WERI-Rb-1 (cell line): Measurements from ENCODE around the gene PTPRD.
"Not testable (repeated sequence)": the region's sequence is repeated elsewhere in the genome, so short reads cannot be mapped to it uniquely, and the experiment has no call there.

Experiments used
- DNase-seq: peaks from one replicate; pipeline ENCODE4 v3.0.0-alpha.2; 2020
- H3K27ac ChIP-seq: fragments of 250-450 bp; sonication (Bioruptor Pico); 2 replicates; pipeline ENCODE4 v1.5.1; 2020; ENCODE audit warnings: mild to moderate bottlenecking, moderate library complexity
- H3K27me3 ChIP-seq: fragments of 250-450 bp; sonication (Bioruptor Pico); 2 replicates; pipeline ENCODE4 v1.5.1; 2021; ENCODE audit warnings: mild to moderate bottlenecking, low read depth, moderate library complexity; ENCODE audit not compliant: insufficient read depth, severe bottlenecking
- H3K36me3 ChIP-seq: fragments of 250-450 bp; sonication (Bioruptor Pico); 2 replicates; pipeline ENCODE4 v1.5.1; 2020; ENCODE audit warnings: mild to moderate bottlenecking, moderate library complexity
- H3K4me3 ChIP-seq: 2 replicates; pipeline ENCODE4 v1.5.1; 2011; ENCODE audit warnings: low read depth, mild to moderate bottlenecking, control low read depth, low read length
- H3K9me3 ChIP-seq: fragments of 250-450 bp; sonication (Bioruptor Pico); 2 replicates; pipeline ENCODE4 v1.5.1; 2021; ENCODE audit warnings: mild to moderate bottlenecking, moderate library complexity; ENCODE audit not compliant: severe bottlenecking
- TF ChIP-seq, protein P1 (sequence below): IDR thresholded peaks from 2 replicates; pipeline ENCODE4 v1.5.1; 2011; ENCODE audit warnings: low read depth, mild to moderate bottlenecking, control low read depth, inconsistent platforms, low read length

The PTPRD gene

GRCh38 chr9:9078301-9078700, 1534.5 kb downstream of the PTPRD start:
- H3K27me3 ChIP-seq = no peaks in the 10 kb centered on the region
- H3K9me3 ChIP-seq = no peaks in the 10 kb centered on the region
- no peak overlapping the region for H3K27ac ChIP-seq
- H3K36me3 ChIP-seq = no peaks in the 10 kb centered on the region
- H3K4me3 ChIP-seq = no peak overlapping the region
- no peak for DNase-seq
- TF ChIP-seq, protein P1, sequence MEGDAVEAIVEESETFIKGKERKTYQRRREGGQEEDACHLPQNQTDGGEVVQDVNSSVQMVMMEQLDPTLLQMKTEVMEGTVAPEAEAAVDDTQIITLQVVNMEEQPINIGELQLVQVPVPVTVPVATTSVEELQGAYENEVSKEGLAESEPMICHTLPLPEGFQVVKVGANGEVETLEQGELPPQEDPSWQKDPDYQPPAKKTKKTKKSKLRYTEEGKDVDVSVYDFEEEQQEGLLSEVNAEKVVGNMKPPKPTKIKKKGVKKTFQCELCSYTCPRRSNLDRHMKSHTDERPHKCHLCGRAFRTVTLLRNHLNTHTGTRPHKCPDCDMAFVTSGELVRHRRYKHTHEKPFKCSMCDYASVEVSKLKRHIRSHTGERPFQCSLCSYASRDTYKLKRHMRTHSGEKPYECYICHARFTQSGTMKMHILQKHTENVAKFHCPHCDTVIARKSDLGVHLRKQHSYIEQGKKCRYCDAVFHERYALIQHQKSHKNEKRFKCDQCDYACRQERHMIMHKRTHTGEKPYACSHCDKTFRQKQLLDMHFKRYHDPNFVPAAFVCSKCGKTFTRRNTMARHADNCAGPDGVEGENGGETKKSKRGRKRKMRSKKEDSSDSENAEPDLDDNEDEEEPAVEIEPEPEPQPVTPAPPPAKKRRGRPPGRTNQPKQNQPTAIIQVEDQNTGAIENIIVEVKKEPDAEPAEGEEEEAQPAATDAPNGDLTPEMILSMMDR = no peak

GRCh38 chr9:9061627-9062026, 1551.2 kb downstream of the PTPRD start:
- Histone ChIP-seq H3K27ac (no peak overlapping the region), H3K36me3 (no peaks in the 10 kb centered on the region), H3K27me3 (no peaks in the 10 kb centered on the region), H3K4me3 (no peak overlapping the region), H3K9me3 (no peaks in the 10 kb centered on the region)
- TF ChIP-seq, protein P1 = no peak
- no peak for DNase-seq

DNA sequence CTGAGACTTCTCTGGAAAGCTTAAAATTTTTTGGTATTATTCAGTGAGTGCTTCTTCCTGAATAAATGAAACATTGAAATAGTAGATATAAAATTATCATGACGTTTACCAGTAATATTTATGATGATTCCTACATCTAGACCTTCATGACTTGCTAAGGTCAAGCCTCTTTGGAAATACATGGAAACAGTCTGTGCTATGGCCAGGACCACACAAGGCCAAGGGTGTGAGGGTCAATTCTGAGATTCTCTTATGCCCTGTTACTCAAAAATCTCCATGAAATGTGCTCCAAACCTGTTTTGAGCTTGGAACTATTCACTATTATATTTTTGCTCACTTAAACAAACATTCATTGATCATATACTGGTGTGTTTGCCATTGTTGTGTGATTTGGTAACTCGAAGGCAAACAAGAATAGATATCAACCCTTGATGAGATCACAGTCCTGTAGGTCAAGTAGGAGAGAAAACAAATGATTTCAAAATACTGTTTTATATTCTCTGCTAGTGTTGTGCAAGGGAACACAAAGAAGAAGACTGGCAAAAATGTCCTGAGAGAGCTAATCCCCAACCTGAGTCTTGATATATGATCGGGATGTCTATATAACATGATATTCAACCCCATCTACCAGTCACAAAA, 1558.3 kb downstream of the PTPRD start:
- Histone ChIP-seq H3K27me3 (no peaks in the 10 kb centered on the region), H3K4me3 (no peak overlapping the region), H3K36me3 (no peaks in the 10 kb centered on the region), H3K9me3 (no peaks in the 10 kb centered on the region), H3K27ac (no peak overlapping the region)
- DNase-seq = no peak
- TF ChIP-seq, protein P1 = no peak

DNA sequence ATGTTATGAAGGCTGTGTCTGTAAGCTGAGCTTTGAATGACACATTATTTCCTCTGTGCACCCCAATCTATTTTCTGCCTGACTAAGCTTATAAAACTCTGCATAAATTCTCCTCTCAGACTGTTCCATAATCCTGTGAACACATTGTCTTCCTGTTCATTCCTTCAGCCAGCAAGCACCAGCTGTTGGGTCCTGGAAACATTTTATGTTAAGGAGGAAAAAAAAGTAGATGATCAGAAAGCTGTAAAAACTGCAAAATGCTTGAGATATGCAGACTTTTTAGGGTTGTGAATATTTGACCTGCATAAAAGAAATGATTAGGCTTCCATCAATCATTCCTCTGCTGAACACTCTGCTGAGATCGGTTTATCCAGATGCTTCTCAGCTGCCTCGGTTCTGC, 1567.2 kb downstream of the PTPRD start:
- Histone ChIP-seq H3K27me3 (no peaks in the 10 kb centered on the region), H3K4me3 (peak overlapping the region; percentile 18; the same call in 1 of the 2 replicates), H3K9me3 (no peaks in the 10 kb centered on the region), H3K27ac (peak overlapping the region; percentile 60), H3K36me3 (no peaks in the 10 kb centered on the region)
- TF ChIP-seq, protein P1 = no peak
- peak; percentile 29 for DNase-seq

DNA sequence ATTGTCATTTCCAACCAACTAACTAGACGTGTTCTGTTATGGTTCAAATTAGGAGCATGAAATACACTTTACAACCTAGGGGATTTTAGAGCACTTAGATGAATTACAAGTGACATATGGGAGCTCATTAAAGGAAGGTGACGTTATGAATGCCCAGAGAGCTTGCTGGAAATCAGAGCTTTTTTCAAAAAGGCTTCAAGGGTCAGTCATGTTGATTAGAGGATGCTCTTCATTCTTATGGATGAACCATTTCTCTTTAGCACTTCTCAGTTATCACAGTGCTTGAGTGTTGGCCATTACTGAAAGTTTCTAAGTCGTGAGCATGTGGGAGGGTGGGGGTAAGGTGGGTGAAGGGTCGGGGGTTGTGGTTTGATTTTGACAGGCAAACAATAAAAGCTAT, 1567.7 kb downstream of the PTPRD start:
- no peaks in the 10 kb centered on the region for H3K27me3 ChIP-seq
- no peaks in the 10 kb centered on the region for H3K9me3 ChIP-seq
- TF ChIP-seq, protein P1 = no peak
- H3K27ac ChIP-seq = peak overlapping the region; percentile 60
- peak overlapping the region; percentile 18; the same call in 1 of the 2 replicates for H3K4me3 ChIP-seq
- H3K36me3 ChIP-seq = no peaks in the 10 kb centered on the region
- peak; percentile 12 for DNase-seq

- H3K36me3 ChIP-seq, DNase-seq, H3K4me3 ChIP-seq, H3K9me3 ChIP-seq, H3K27me3 ChIP-seq, H3K27ac ChIP-seq: not testable (repeated sequence)
Measured at GRCh38 chr9:9043788-9044187, 1569.0 kb downstream of the PTPRD start.
